OCI-LY3 (cell line): Measurements from ENCODE around the gene PLXNA3.

Experiments
- H2AFZ ChIP-seq: fragments of 200-600, 300-600 bp; shearing (Covaris generic); 2 replicates; pipeline ENCODE4 v1.6.0; 2014; ENCODE audit warnings: antibody characterized with exemption, low read depth, low read length
- H3K27ac ChIP-seq: fragments of 200-600, 300-600 bp; sonication (generic); 2 replicates; pipeline ENCODE4 v1.5.1; 2014; ENCODE audit warnings: mild to moderate bottlenecking, low read length, moderate library complexity, mixed read lengths
- H3K27me3 ChIP-seq: fragments of 200-600, 300-600 bp; sonication (generic); 2 replicates; pipeline ENCODE4 v1.6.1; 2014; ENCODE audit warnings: low read depth, low read length, mixed read lengths
- H3K36me3 ChIP-seq: fragments of 200-600, 300-600 bp; sonication (generic); replicated peaks from 2 replicates; pipeline ENCODE3; 2014; ENCODE audit warnings: low read depth, low read length, mixed read lengths
- H3K4me1 ChIP-seq: fragments of 300-600, 200-600 bp; sonication (generic); 2 replicates; pipeline ENCODE4 v1.6.1; 2014; ENCODE audit warnings: low read length, mixed read lengths
- H3K4me2 ChIP-seq: fragments of 200-600, 300-600 bp; sonication (generic); 2 replicates; pipeline ENCODE4 v1.6.1; 2014; ENCODE audit warnings: low read length, mixed read lengths
- H3K4me3 ChIP-seq: fragments of 300-600, 200-600 bp; sonication (generic); 2 replicates; pipeline ENCODE4 v1.5.1; 2014; ENCODE audit warnings: antibody characterized with exemption, mild to moderate bottlenecking, low read length, moderate library complexity
- H3K79me2 ChIP-seq: fragments of 300-600, 200-600 bp; shearing (Covaris generic); 2 replicates; pipeline ENCODE4 v1.6.1; 2014; ENCODE audit warnings: mild to moderate bottlenecking, low read length, mixed read lengths
- H3K9ac ChIP-seq: fragments of 300-600, 200-600 bp; shearing (Covaris generic); 2 replicates; pipeline ENCODE4 v1.6.0; 2014; ENCODE audit warnings: mild to moderate bottlenecking, low read length, moderate library complexity
- H3K9me3 ChIP-seq: fragments of 200-600, 300-600 bp; shearing (Covaris generic); 2 replicates; pipeline ENCODE4 v1.6.1; 2014; ENCODE audit warnings: low read length, mixed read lengths; ENCODE audit not compliant: insufficient read depth
- H4K20me1 ChIP-seq: fragments of 200-600, 300-600 bp; sonication (generic); 2 replicates; pipeline ENCODE4 v1.6.1; 2016; ENCODE audit warnings: low read length, mixed read lengths; ENCODE audit not compliant: insufficient read depth
- EZH2phosphoT487 ChIP-seq: fragments of 200-600 bp; shearing (Covaris generic); IDR thresholded peaks from 2 replicates; pipeline ENCODE4 v1.6.1; 2018; ENCODE audit warnings: antibody characterized with exemption, mixed run types, low read depth
- TF ChIP-seq, protein P1 (sequence below): fragments of 200-600, 300-600 bp; sonication (generic); IDR thresholded peaks from 2 replicates; pipeline ENCODE4 v1.5.1; 2014; ENCODE audit warnings: antibody characterized with exemption, low read length, low read depth

PLXNA3 gene

DNA sequence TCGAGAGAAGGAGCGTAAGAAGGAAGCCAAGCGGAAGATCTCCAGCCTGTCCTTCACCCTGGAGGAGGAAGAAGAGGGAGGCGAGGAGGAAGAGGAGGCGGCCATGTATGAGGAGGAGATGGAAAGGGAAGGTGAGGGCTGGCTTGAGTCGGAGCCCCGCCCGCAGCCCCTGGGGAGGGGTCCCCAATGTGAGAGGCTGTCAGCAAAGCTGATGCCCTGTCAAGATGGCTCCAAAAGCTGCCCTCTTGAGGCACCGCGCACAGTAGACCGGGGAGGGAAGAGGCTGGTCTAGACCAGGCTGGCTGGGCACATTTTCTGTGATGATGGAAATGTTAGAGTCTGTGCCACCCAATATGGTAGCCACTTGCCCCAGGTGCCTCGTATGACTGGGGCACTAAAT lies 11.7 kb upstream of the PLXNA3 start:
- Histone ChIP-seq H4K20me1 (no peaks in the 10 kb centered on the region), H3K9ac (no peak overlapping the region)
- TF ChIP-seq EZH2phosphoT487, result no peak
- TF ChIP-seq, protein P1, sequence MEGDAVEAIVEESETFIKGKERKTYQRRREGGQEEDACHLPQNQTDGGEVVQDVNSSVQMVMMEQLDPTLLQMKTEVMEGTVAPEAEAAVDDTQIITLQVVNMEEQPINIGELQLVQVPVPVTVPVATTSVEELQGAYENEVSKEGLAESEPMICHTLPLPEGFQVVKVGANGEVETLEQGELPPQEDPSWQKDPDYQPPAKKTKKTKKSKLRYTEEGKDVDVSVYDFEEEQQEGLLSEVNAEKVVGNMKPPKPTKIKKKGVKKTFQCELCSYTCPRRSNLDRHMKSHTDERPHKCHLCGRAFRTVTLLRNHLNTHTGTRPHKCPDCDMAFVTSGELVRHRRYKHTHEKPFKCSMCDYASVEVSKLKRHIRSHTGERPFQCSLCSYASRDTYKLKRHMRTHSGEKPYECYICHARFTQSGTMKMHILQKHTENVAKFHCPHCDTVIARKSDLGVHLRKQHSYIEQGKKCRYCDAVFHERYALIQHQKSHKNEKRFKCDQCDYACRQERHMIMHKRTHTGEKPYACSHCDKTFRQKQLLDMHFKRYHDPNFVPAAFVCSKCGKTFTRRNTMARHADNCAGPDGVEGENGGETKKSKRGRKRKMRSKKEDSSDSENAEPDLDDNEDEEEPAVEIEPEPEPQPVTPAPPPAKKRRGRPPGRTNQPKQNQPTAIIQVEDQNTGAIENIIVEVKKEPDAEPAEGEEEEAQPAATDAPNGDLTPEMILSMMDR, result no peak

DNA sequence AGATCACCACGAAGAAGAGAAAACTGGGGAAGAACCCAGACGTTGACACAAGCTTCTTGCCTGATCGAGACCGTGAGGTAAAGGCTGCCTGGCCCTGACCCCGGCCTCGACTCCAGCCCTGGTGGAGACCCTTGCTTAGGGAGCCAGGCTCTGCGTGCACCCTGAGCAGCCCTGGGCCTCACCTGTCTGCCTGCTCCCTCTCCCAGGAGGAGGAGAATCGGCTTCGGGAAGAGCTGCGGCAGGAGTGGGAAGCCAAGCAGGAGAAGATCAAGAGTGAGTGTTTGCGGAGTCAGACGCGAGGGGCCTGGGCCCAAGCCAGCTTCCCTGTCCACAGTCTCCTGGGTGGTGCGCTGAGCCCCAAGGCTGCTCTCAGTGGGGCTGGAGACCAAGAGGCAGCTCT lies 9.6 kb upstream of the PLXNA3 start:
- Histone ChIP-seq H3K4me2 (no peak overlapping the region), H3K36me3 (peaks cover 4% of the 10 kb centered on the region), H4K20me1 (no peaks in the 10 kb centered on the region), H3K79me2 (peaks cover 12% of the 10 kb centered on the region), H2AFZ (no peak overlapping the region), H3K4me3 (no peak overlapping the region), H3K4me1 (peaks cover 7% of the 10 kb centered on the region; the same call in 1 of the 2 replicates), H3K9me3 (no peaks in the 10 kb centered on the region), H3K9ac (no peak overlapping the region), H3K27me3 (no peaks in the 10 kb centered on the region), H3K27ac (no peak overlapping the region)
- TF ChIP-seq, protein P1, result no peak
- no peak for TF ChIP-seq EZH2phosphoT487

More for the DNA sequence above, 11.7 kb upstream of the PLXNA3 start:
- Histone ChIP-seq H2AFZ (no peak overlapping the region), H3K9me3 (no peaks in the 10 kb centered on the region), H3K27me3 (no peaks in the 10 kb centered on the region), H3K36me3 (peaks cover 4% of the 10 kb centered on the region), H3K27ac (no peak overlapping the region), H3K79me2 (peaks cover 12% of the 10 kb centered on the region), H3K4me1 (peaks cover 9% of the 10 kb centered on the region; the same call in 1 of the 2 replicates), H3K4me3 (no peak overlapping the region), H3K4me2 (no peak overlapping the region)

DNA sequence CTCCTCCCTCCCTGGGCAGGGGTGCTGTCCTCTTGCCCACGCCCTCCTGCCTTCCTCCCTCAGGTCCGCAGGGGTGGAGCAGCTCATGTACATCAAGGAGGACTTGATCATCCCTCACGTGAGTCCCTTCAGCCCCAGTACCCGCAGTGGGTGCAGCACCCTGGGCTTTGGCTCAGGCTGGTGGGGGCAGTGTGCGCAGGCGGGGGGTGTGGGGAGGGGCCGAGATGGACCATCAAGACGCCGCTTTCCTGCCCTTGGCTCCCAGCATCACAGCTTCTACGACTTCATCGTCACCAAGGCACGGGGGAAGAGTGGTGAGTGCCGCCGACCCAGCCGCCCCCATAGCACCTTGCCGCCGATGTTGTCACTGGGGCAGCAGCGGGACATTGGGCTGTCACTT lies 8.5 kb upstream of the PLXNA3 start:
- no peak overlapping the region for H3K9ac ChIP-seq
- H3K36me3 ChIP-seq, result peaks cover 4% of the 10 kb centered on the region
- no peaks in the 10 kb centered on the region for H3K9me3 ChIP-seq
- H3K4me1 ChIP-seq, result peaks cover 5% of the 10 kb centered on the region; the same call in 1 of the 2 replicates
- no peaks in the 10 kb centered on the region for H3K27me3 ChIP-seq
- peaks cover 8% of the 10 kb centered on the region for H3K79me2 ChIP-seq
- H2AFZ ChIP-seq, result no peak overlapping the region
- H3K4me3 ChIP-seq, result no peak overlapping the region
- H3K4me2 ChIP-seq, result no peak overlapping the region
- no peak for TF ChIP-seq EZH2phosphoT487
- TF ChIP-seq, protein P1, result no peak
- no peak overlapping the region for H3K27ac ChIP-seq
- no peaks in the 10 kb centered on the region for H4K20me1 ChIP-seq

DNA sequence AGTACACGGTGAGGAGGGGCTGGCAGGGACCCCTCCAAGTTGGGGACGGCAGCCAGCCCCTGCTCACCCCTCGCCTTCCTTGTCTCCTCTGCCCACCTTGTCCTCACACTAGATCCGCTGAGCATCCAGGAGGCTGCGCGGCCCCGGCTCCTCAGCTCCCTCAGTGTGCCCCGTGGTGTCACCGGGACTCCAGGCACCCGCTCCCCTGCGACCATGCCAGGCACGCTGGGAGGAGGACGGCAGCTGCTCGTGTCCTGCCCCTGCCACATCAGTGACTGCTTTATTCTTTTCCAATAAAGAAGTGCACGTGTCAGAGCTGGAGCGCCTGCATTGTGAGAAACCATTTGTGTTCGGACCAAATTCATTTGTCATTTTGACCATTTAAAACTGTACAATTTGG lies 7.8 kb upstream of the PLXNA3 start:
- TF ChIP-seq, protein P1, result no peak
- TF ChIP-seq EZH2phosphoT487, result no peak
- Histone ChIP-seq H3K79me2 (peaks cover under 1% of the 10 kb centered on the region; the same call in 1 of the 2 replicates), H3K4me2 (no peak overlapping the region), H3K27ac (no peak overlapping the region), H4K20me1 (no peaks in the 10 kb centered on the region), H3K9me3 (no peaks in the 10 kb centered on the region), H3K27me3 (no peaks in the 10 kb centered on the region), H3K9ac (no peak overlapping the region), H3K36me3 (peaks cover 4% of the 10 kb centered on the region), H3K4me1 (no peaks in the 10 kb centered on the region), H3K4me3 (no peak overlapping the region), H2AFZ (no peak overlapping the region)
